Stimulated activated naive CD4-positive, alpha-beta T cell treated with Interleukin-2 at 50 U/mL for 16 hours (primary cell): Measurements from ENCODE around the gene IL12RB2.

Source experiments
- DNase-seq: peaks from one replicate; lab custom pipeline; 2025; lab: John Stamatoyannopoulos, UW

IL12RB2 gene, protein sequence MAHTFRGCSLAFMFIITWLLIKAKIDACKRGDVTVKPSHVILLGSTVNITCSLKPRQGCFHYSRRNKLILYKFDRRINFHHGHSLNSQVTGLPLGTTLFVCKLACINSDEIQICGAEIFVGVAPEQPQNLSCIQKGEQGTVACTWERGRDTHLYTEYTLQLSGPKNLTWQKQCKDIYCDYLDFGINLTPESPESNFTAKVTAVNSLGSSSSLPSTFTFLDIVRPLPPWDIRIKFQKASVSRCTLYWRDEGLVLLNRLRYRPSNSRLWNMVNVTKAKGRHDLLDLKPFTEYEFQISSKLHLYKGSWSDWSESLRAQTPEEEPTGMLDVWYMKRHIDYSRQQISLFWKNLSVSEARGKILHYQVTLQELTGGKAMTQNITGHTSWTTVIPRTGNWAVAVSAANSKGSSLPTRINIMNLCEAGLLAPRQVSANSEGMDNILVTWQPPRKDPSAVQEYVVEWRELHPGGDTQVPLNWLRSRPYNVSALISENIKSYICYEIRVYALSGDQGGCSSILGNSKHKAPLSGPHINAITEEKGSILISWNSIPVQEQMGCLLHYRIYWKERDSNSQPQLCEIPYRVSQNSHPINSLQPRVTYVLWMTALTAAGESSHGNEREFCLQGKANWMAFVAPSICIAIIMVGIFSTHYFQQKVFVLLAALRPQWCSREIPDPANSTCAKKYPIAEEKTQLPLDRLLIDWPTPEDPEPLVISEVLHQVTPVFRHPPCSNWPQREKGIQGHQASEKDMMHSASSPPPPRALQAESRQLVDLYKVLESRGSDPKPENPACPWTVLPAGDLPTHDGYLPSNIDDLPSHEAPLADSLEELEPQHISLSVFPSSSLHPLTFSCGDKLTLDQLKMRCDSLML

DNA sequence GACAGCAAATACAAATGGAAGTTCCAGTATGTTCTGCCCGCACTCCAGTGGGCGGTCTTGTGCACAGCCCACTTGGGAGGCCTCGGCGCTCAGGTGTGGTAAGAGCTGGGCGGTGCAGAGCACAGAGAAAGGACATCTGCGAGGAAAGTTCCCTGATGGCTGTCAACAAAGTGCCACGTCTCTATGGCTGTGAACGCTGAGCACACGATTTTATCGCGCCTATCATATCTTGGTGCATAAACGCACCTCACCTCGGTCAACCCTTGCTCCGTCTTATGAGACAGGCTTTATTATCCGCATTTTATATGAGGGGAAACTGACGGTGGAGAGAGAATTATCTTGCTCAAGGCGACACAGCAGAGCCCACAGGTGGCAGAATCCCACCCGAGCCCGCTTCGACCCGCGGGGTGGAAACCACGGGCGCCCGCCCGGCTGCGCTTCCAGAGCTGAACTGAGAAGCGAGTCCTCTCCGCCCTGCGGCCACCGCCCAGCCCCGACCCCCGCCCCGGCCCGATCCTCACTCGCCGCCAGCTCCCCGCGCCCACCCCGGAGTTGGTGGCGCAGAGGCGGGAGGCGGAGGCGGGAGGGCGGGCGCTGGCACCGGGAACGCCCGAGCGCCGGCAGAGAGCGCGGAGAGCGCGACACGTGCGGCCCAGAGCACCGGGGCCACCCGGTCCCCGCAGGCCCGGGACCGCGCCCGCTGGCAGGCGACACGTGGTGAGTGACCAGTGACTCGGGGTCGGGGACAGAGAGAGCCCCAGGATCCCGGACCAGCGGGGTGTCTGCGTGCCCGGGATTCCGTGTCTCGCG lies at the start of gene IL12RB2:
Gene IL12RB2 (plus strand): TSS at position 623 of the 810 bp plus-strand sequence. CDS start 12,496 bp downstream, outside the sequence.
- DNase-seq: peak; percentile 63

DNA sequence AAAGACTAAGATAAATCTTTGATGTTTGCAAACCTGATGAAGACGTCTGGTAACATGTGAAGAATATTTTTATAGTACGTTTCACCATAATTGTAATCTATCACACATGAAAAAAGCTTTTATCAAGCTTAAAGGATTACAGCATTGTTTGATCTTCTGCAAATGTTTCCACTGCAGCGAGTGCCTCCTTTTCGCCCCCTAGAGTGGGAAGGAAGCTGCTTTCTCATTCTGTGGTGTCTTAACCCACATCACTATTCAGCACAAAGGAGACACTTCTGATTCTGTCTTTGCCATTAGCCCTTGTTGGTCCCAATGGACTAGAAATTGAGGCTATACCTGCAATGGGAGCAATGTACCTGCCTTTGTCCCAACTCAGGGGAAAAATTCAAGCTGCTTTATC lies 46.0 kb upstream of the IL12RB2 start:
- DNase-seq: no peak

DNA sequence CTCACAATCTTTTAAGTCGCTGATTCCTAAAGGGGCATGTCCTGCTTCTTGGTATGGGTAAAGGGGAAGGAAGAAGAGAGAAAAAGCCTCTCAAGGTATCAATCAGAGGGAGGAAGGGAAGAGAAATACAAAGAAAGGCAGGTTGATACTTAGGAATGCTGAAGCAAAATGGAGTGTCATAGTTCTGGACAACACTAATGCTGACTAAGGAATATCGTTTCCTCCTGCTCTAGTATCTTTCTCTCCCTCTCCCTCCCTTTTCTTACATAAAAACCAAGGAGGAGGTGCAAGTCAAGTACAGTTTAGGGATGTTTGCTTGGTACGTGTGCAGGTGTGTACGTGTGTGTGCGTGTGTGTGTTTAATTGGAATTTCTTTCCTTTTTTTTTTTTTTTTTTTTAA lies 44.9 kb upstream of the IL12RB2 start:
- no peak for DNase-seq

DNA sequence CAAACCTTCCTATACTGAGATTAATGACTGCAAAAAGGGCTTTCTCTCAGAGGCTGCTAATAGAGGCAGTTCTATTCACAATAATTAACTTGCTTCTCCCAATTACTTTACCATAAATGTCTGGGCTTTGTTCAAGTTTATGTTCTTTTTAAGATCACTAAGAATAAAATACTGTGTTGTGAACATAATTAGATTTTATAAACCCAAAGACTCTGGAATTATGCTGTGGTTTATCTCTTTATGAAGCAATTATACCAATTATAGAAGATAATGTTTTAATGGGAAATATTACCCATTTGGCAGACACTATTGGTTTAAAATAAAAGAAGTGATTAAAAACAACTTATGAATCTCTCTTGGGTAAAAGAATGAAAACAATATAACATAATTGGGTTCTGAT lies 43.5 kb upstream of the IL12RB2 start:
- no peak for DNase-seq

DNA sequence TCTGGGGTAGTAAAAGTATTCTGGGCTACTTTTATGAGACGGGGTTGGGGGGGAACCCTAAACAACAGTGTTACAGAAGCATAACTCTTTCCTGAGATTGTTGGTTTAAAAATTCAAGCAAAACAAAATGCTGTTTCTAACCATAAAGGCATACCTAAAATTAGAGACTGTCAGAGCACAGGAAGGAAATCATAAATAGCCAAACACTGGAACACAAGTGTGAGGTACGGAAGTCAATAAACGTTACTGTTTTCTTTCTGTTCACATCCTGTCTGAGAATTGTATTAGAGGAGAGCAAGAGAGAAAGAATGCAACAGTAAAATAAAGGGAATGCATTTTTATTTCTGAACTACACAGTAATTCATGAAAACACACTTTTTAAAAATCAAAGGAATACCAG lies 42.8 kb upstream of the IL12RB2 start:
- no peak for DNase-seq

- no peak for DNase-seq
Measured at GRCh38 chr1:67269061-67269460, 38.6 kb upstream of the IL12RB2 start.

DNA sequence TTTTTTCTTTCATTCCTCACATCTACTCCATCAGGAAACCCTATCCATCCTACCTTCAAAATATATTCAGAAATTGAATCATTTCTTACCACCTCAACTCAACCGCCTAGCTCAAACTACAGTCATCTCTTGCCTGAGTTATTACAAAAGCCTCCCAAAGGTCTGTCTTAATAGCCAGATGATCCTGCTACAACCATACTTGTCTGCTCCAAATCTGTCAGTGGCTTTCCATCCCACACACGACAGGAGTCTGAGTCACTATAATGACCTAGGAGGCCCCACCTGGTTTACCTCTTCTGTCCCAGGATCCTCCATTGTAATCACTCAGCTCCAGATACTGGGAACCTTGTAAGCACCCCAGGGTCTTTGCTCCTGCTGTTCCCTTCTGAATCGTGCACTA lies 37.1 kb upstream of the IL12RB2 start:
- no peak for DNase-seq

DNA sequence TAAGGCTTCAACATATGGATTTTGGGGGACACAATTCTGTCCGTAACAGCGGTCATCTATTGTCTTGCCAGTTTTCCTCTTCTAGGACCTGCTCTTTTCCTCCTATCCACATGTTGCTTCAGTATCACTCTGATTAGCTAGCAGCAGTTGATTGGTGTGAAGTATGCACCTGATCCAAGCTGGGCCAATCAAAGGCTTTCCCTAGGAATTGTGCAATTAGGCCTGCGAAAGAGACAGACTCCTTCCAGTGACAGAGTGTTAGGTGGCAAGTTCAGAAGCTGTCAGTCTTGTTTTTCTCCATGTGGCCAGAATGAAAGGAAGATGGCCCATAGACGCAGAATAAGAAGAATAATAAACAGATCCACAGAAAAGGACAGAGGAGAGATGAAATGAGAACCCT lies 34.1 kb upstream of the IL12RB2 start:
- DNase-seq: no peak

GRCh38 chr1:67274623-67275325 lies 32.9 kb upstream of the IL12RB2 start:
- DNase-seq: no peak

DNA sequence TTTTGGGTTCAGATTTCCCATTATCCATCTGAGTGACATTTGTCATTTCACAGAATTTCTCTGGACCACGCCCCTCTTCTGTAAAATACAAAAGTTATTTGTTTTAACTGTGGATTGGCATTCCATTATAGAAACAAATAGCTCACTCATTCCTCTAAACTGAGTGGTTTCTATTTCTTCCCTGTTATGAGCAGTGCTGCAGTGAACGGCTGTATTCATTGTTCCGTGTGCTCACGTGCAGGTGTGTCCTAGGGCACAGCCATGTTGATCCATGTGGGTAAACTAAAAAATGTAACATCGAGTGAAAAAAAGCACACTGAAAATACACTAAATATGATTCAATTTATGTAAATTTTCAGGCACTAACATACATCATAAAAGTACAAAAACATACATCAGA lies 27.0 kb upstream of the IL12RB2 start:
- DNase-seq: no peak

DNA sequence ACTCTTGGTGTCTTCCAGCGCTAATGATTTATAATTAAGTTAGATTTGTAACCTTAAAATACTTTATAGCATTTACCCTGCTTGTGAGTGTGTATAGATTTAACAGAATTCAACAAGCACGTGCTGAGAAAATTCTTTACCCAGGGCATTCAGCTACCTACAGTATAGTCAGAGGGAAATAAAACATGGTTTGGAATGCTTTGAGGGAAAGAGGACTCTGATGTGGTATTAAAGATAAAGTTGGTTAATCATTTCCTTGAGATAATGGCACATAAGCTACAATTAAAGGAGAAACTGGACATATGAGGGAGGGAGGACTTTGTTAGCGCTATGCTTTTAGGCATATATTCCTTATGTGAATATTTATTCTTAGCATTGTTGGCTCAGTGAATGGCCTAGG lies 26.4 kb upstream of the IL12RB2 start:
- DNase-seq: no peak

- no peak for DNase-seq
Measured at GRCh38 chr1:67285780-67286488, 21.7 kb upstream of the IL12RB2 start.

GRCh38 chr1:67290236-67290635 lies 17.4 kb upstream of the IL12RB2 start:
- no peak for DNase-seq

DNA sequence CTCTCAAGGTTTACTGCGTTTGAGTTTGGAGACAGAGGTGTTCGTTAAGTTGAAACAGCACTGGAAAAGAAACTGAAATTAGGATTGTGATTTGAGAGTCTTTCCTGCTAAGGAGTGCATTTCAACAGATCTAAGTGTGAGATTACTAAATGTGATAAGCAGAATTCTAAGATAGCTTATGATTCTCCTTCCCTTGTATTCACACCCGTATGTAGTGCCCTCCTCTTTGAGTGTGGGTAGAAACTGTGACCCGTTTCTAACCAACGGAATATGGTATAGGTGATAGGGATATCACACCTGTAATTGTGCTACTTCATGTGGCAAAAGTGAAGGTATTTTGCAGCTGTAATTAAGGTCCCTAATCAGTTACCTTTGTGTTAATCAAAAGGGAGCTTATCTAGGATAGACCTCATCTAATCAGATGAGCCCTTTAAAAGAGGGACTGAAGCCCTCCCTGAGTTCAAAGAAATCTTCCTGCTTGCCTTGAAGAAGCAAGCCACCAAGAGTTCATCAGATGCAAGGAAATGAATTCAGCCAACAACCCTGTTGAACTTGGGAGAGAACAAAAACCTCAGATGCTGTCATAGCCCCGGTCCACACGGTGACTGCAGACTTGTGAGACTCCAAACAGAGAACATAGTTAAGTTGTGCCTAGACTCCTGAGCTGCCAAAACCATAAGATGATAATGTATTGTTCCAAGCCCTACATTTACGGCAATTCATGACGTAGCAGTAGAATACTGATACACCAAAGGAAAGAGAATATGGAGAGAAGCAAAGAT lies 12.6 kb upstream of the IL12RB2 start:
- no peak for DNase-seq

GRCh38 chr1:67298762-67299161 lies 8.9 kb upstream of the IL12RB2 start:
- DNase-seq: no peak

DNA sequence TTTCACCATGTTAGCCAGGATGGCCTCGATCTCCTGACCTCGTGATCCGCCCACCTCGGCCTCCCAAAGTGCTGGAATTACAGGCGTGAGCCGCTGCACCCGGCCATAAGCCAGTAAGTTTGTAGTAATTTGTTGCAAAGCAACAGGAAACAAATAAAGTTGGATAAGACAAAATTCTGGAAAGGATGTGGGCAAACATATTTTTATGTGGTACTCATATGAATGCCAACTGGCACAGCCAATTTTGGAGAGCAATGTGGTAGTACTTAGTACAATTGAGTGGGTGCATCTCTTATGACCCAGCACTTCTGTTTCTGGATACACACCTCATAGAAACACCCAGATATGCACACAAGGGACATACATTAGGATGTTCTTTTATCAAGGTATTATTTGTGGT lies 8.4 kb upstream of the IL12RB2 start:
- no peak for DNase-seq

GRCh38 chr1:67300561-67300960 lies 7.1 kb upstream of the IL12RB2 start:
- no peak for DNase-seq

- no peak for DNase-seq
Measured at GRCh38 chr1:67304023-67304422, 3.6 kb upstream of the IL12RB2 start.

DNA sequence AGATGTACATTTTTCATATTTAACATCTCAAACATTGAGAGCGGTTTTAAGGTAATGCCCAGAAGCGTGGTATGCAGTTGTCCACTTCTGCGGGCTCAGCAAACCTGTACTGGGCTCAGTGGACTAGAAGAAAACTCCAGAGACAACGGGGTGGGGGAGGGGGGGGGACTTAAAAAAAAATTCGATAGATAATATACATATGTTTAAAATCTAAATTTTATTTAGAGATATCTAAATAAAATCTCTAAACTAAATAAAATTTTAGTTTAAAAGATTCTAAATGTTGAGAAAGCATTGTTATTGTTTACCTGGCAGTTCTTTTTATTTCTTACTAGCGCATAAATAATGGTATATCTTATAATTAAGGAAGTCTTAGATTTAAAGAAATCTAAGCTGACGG lies 1.1 kb upstream of the IL12RB2 start:
- DNase-seq: no peak

- DNase-seq: no peak
Measured at GRCh38 chr1:67308136-67308535, 463 bp downstream of the IL12RB2 start.
